HG03378 (cell line): Measurements from ENCODE around the gene OR2AE1.

Source experiments
- ATAC-seq: cut with Tn5 transposase; IDR thresholded peaks from one replicate; pipeline ENCODE4 v1.9.1; 2021; ENCODE audit warnings: mild to moderate bottlenecking, moderate library complexity; ENCODE audit not compliant: unreplicated experiment

OR2AE1 gene

DNA sequence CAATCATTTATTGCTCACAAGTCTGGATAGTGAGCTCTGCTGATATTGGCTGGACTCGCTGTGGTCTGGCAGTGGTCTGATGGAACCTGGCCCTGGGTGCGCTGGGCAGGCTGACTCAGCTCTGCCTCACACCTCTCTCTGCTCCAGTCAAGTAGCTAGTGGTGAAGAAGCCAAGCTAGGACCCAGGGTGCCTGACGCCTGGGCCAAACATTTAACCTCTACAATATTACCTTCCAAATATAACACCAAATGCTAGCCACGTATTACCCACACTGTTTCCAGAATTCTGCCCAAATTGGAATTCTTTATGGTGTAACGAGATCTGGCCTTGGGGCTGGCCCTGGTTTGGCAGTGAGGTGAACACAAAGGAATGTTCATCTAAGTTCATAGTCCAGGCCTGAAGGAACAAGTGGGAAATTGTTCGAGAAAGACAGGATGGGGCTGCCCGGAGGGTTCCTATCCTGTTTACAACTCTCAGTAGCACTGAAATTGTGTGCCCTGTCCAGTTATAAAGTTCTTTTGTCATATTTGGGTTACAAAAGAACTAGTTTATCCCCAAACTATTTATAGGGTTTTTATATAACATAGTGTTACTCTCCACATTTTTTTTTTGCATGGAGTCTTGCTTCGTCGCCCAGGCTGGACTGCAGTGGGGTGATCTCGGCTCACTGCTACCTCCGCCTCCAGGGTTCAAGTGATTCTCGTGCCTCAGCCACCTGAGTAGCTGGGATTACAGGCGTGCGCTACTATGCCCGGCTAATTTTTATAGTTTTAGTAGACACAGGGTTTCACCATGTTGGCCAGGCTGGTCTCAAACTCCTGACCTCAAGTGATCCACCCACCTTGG, 16.3 kb downstream of the OR2AE1 start:
- ATAC-seq, result no peak

DNA sequence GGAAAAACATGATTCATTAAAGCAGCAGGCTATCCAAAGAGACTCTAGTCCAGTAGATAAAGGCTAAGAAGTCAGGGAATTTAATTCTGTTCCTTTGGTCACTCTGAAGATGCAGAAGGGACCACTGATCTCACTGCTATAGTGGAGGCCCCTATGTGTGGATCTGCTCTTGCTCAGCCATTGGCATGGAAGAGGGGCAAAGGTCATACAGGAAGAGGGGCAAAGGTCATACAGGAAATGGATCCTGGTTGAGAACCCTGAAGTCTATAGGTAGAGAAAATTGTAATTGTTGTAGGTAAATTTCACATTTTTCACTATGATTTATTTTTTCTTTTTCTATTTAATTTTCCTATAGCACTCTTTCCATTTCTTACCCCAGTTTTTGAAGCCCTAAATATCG, 21.6 kb downstream of the OR2AE1 start:
- no peak for ATAC-seq

DNA sequence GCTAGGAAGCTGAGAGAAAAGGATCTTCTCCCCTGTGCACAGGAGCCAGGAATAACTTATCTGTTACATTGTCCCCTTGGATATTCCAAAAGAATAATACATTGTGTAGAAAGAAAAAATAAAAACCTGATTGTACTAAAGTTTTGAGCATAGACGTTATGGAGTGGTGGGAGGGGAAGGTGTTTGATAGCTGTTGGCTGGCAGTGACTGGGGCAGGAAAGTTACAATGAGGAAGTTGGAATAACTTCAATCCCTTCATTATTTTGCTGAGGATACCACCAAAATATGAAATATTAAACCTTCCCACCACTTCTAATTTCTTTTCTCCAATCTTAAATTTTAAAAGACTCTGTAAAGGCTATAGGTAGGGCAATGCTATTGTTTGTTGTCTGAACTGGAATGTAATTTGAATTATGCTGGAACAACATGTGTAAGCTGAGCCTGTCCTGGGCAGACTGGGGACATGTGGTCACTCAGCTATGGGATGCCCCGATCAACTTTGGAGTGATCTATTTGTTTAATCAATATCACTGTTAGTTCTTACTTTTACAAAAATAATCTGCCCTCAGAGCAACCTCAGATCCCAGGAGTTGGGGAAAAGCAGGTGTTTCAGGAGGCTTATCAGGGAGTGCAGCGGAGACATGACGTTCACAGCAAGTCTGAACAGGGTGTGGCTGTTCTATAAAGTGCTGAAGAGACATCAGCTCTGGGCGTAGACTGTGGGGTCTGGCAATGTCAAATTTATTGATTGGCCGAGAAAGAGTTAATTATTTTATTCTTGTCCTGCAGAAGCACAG, 28.2 kb downstream of the OR2AE1 start:
- no peak for ATAC-seq

DNA sequence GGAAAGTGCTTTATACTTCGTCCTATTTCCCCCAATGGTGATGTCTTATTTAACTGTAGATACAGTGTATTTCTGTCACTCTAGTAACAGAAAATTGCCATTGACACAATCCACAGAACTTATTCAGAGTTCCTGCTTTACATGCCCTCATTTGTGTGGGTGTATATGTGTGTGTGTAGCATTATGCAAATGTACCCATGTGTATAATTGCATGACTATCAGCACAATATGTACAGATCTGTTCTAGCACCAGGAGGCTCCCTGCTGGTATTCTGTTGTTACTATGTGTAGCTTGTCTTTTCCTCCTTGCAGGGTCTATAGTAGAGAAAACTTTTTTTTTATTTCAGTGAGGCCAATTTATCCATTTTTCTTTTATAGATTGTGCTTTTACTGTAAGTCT, 32.5 kb downstream of the OR2AE1 start:
- ATAC-seq, result no peak

DNA sequence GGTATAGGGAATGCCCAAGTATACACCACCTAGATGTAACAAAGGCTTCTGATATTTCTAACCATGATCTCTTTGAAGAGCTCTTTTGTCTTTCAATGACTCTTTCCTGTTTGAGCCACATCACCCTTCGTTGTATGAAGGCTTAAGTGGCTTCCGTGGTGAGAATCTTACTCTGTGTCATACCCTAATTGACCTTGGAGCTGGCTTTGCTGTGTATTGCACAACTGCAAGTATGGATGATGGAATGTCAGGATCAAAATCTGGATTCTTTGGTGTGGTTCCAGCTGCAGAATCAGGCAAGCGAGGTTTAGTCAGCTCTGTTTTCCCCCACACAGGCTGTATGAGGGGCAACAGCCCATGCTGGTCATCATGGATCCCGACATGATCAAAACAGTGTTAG, 33.0 kb downstream of the OR2AE1 start:
- ATAC-seq, result no peak

DNA sequence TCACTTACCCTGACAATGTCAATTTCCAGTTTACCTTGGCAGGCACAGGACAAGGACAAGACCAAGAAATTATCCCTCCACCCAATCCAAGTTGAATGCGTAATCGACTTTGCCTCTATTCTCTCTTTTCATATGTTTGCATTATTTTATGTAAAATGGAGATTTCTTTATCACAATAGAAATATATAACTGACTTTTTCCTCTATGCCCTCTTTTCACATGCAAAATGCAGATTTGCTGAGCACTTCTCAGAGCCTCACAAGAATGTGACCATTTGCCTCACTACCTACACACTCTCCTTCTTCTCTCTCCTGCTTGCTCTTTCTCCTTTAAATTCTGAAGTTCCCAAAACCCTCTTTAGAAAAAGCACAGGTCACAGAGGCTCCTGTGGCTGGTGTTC, 33.9 kb downstream of the OR2AE1 start:
- no peak for ATAC-seq

DNA sequence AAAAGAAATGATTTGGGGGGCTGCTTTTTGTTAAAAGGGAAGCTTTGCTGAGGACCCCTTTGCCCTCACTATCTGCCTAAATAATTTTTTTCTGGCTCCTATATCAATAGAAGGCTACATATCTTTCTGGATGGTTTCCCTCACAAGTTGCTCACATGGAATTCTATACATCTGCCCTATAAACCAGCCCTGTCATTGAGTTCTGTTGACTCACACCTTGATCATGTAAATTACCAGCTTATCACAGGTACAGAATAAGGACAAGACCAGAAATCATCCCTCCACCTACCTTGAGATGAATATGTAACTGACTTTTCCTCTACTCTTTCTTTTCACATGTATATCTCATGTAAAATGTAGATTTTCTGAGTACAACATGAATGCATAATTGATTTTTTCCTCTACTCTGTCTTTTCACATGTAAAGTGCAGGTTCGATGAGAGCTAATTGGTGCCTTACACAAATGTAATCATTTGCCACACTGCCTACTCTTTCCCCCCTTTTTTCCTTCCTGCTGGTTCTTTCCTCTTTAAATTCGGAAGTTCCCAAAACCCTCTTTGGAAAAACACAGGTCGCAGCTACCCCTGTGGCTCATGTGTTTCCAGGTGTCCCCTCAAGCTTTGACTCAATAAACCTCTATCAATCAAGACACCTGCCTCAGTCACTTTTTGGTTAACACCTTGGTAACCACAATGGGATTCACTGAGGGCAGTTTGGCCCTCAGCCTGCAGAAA, 36.5 kb downstream of the OR2AE1 start:
- no peak for ATAC-seq

DNA sequence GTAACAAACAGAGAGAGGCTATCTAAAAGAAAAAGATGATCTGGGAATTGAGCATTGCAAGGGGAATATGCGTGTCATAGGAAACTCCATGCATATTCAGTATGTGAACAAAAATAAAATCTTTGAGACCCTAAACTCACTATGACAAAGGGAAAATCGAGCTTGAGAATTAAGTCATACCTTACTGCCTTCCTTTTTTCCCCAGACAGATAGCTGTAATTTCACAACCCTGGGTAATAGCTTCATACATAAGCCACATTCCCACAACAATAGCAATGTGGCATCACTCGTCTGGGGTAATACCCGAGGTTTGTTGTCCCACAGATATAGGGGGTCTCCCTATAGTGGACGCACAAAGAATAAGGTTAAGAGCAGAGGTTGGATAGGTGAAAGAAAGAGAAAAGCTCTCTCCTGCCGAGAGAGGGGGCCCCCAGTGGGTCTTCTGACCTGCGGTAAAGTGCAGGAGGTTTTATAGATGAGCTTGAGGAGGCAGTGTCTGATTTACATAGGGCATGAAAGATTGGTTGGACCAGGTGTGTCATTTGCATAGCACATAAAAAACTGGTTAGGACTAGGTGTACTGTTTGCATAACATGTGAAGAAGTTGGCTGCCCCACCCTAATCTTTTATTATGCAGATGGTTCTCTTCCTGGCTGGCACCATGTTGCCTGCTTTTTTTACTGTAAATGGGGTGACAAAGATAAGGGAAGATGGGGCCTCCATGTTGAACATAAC, 37.4 kb downstream of the OR2AE1 start:
- no peak for ATAC-seq

DNA sequence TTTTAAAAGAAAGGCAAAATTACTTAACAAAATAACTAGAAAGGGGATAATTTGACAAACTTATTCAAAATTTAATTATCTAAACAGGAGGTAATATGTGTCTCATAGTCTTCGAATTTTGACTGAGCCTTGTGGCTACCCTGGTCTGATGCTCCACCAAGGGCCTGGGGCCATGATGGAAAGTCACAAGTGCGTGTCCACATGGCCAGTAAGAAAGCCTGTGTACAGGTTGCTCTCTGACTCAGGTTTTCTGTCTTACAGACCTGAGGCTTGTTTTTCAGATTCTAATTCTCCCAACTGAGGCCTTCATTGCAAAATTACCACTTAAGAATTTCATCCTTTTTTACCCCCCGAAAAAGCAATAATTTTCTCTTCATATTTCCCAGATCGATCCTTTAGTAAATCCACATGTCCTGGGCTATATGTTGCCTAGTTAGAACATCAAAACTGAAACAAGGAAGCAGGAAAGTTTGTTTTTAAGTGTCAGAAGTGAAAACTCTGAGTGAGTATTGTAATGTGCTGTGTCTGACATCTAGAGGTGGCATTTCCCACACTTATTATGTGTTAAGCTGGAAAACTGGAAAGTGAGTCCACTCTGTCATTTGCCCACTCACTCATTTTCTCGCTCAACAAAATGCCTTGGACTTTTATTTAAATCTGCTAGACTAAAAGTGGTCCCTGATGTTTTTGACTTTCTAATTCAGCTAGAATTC, 39.0 kb downstream of the OR2AE1 start:
- ATAC-seq, result no peak

DNA sequence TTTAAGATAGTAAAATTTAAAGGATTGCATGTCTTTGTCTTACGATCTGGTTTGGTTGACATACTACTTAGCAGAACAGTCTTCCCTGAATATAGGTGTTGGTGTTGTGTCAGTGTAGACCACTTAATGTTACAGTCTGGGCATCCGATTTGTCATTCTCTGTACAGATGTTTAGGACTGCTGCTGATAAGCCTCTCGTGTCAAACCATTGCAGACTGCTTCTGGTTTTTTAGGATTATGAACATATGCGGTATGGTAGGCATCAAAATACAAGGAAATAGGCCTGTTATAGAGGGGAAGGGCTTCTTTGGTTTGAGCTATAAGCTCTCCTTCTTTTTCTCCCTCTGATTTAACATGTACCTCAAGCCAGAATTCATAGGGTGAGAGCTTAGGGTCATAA, 41.6 kb downstream of the OR2AE1 start:
- no peak for ATAC-seq

DNA sequence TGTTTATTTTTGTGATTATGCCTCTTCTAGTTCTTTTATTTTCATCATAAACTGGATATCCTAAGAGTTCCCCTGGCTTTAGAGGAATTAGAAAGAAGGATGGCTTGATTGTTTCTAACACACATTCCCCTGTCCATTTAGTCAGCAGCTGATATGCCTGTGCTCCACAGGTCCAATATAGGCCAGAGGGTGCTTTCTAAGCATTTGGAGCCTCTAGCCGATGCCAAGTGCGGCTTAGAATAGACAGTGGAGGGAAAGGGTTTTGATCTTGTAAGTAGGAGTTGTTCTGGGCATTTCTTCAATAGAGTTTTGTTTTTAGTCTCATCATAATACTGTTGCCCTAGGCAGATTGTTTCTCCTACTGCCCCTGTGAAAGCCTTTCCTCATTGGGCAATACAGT, 42.5 kb downstream of the OR2AE1 start:
- ATAC-seq, result no peak

DNA sequence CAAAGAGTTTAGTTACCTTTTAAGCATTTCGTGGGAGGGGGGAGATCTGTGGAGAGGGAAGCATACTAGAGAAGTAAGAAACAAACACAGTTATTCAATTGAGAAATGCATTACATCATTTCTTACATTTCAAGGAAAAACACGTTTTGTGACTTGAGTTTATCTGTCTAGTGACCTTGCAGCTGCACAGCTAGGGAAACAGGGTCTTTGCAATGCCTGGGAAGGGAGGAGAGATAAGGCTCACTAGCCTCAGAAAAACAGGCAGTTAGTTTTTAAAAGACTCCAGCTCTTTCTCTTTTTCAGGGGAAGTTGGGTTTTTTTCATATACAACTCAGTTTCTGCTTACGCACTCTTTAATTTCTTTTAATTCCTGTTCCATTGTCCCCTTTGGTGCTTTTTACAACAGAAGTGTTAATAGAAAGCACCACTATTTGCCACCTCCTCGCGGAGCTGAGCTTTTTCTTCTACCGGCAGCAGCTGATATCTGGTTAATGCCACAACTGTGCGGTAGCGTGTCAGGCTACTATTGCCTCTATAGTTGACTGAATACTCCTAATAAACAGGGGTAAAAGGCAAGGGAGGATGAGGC, 43.5 kb downstream of the OR2AE1 start:
- ATAC-seq, result no peak

DNA sequence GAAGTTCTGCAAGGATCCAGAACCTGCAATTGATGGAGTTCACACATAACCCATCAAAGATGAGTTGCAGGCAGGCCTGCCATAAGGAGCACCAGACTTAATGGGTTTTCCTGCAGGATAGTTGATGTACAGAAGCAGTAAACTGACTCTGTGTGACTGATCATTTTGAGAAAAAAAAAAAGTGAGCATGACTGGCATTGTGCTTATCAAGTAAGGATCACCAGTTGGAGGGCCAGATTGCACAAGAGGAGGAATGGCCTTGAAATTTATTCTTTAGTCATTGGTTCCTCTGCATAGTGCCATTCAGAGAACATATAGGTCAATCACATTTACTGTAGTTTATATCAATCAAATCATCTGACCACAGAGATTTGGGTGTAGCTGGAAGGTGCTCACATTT, 45.2 kb downstream of the OR2AE1 start:
- ATAC-seq, result no peak

DNA sequence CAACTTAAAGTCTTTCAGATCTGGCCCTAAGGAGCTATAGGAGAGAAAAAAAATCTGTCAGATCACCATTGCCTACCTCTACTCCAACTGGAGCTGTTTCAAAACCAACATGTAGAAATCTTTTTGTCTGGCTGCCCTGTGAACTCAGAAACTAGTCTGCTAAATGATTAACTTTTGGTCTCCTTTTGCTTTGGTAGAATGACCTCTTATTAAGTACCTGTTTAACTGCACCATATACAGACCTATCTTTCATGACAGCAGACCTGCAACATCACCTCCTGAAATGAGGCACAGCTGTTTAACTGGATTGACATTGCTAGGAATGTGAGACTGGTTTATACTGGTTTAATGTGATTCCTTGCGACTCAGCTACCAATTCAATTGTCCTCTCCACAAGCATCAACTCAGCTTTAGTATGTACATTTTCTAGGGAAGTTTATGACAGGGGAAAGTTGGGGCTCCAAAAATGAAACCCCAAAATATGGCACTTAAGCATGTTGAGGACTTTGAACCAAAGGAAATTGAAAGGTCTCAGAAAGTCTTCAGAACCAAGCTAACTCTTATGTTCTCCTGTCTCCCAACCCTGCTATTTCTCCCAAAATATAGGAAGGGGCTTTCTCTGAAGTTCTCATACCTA, 47.2 kb downstream of the OR2AE1 start:
- no peak for ATAC-seq

DNA sequence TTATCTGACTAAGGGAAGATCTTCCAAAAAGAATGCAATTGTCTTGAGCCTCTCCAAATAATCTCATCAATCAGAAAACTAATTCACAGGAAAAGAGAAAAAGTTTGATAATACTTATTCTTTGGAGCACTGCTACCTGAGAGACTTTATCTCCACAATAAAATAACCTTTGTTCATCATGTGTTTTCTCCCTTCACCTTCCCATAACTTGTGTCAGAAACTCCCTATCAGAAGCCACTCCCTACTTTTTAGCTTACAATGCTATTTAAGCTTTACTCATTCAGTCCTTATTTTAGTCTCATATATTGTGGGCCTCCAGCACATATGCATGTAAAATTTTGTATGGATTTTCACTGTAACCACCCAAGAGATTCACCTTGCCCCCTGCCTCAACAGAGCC, 48.0 kb downstream of the OR2AE1 start:
- no peak for ATAC-seq

DNA sequence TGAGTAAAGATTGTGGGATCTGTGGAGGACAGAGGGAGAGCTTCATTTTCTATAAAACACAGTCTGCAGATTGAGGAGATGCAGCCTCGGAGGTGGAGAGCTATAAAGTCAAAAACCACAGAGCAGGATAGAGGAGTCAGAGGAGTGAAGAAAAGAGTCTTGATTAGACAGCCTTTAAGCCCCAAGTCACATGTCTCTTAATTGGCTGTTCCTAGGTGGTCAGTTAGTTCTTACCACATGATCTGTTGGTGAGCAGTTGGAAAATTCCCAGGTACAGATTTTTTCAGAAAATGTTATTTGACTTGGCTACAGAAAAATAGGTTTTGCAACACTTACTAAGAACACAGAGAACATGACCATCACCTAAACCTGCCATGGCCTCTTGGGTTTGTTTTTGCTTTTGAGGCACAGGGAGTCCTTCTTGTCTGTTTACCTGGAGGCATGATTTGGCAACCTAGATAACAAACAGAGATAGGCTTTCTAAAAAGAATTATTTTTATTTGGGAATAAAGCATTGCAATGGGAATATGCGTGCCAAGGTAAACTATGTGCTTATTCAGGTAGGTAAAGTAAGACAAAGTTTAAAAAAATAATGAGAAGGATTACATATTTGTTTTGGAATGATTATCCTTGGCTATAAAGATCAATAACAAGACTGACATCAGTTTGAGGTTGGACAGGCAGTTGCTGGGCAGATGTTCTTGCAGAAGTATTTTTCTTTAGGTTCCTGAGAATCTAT, 49.6 kb downstream of the OR2AE1 start:
- no peak for ATAC-seq
